Panc1 (cell line): Measurements from ENCODE around the gene NDP. TPM values are rescaled to one million over a fixed set of nuclear protein-coding genes. Genes with fewer than 3 reads are reported as not detected.

ENCODE experiments used
- ATAC-seq: fragments of 200-7000 bp; cut with Tn5 transposase; 2 replicates; pipeline ENCODE4 v1.9.1; 2020; ENCODE audit warnings: mild to moderate bottlenecking, moderate library complexity
- BruUV-seq: library from RNA; stranded (reverse); fragments of 400-500 nt; replicated peaks from 2 replicates; lab custom pipeline; 2021; lab: Mats Ljungman, UMichigan
- CTCF ChIA-PET: fragments of 300-600 bp; sonication (Branson Sonifier 250); formaldehyde crosslinking; loops from one replicate; lab custom pipeline; 2022; ENCODE audit warnings: antibody characterized with exemption; lab: Charles Lee
- POLR2A ChIA-PET: fragments of 300-600 bp; sonication (Branson Sonifier 250); formaldehyde crosslinking; loops from one replicate; lab custom pipeline; 2022; ENCODE audit warnings: antibody characterized with exemption; lab: Charles Lee
- DNase-seq: peaks from one replicate; pipeline ENCODE4 v3.0.0-alpha.2; 2010; ENCODE audit warnings: low read depth, low spot score
- H3K27ac ChIP-seq: 2 replicates; pipeline ENCODE4 v1.5.1; 2011; ENCODE audit warnings: mild to moderate bottlenecking, low read length, inconsistent platforms
- H3K27me3 ChIP-seq: fragments of 200-500 bp; sonication (Bioruptor generic); 2 replicates; pipeline ENCODE4 v1.6.0; 2014; ENCODE audit warnings: low read length, inconsistent platforms; ENCODE audit not compliant: control insufficient read depth, insufficient read depth
- H3K36me3 ChIP-seq: fragments of 200-500 bp; sonication (Bioruptor generic); 2 replicates; pipeline ENCODE4 v1.5.1; 2014; ENCODE audit warnings: inconsistent platforms, mild to moderate bottlenecking, low read length, moderate library complexity; ENCODE audit not compliant: control insufficient read depth, insufficient read depth
- H3K4me1 ChIP-seq: 2 replicates; pipeline ENCODE4 v1.5.1; 2011; ENCODE audit warnings: inconsistent platforms, mild to moderate bottlenecking, low read length, moderate library complexity; ENCODE audit not compliant: control insufficient read depth, insufficient read depth
- H3K4me3 ChIP-seq, 2 experiments: 2 replicates each; pipeline ENCODE4 v1.5.1; 2011 to 2012; ENCODE audit warnings: low read depth in 2 of 2, low read length in 2 of 2, mild to moderate bottlenecking in 2 of 2, inconsistent platforms in 1 of 2, moderate library complexity in 1 of 2
- H3K9me3 ChIP-seq: fragments of 200-500 bp; sonication (Bioruptor generic); 2 replicates; pipeline ENCODE4 v1.5.1; 2014; ENCODE audit warnings: low read depth, mild to moderate bottlenecking, inconsistent platforms, low read length, moderate library complexity; ENCODE audit not compliant: control insufficient read depth, insufficient read depth
- CTCF ChIP-seq: fragments of 450-650 bp; IDR thresholded peaks from 2 replicates; pipeline ENCODE4 v1.5.1; 2017; ENCODE audit warnings: mild to moderate bottlenecking
- POLR2AphosphoS5 ChIP-seq: IDR thresholded peaks from 2 replicates; pipeline ENCODE4 v1.6.1; 2012; ENCODE audit warnings: mild to moderate bottlenecking, low read depth, low read length, moderate library complexity
- REST ChIP-seq, 2 experiments: IDR thresholded peaks; 2 replicates each; pipeline ENCODE4 v1.6.1; 2011 to 2012; ENCODE audit warnings: low read depth in 2 of 2, control low read depth in 1 of 2, low read length in 1 of 2, mild to moderate bottlenecking in 1 of 2, moderate library complexity in 1 of 2; ENCODE audit not compliant: insufficient read depth in 1 of 2
- SIN3A ChIP-seq: IDR thresholded peaks from 2 replicates; pipeline ENCODE4 v1.6.1; 2012; ENCODE audit warnings: low read depth, mild to moderate bottlenecking, low read length, moderate library complexity, borderline replicate concordance; ENCODE audit not compliant: insufficient read depth
- TCF7L2 ChIP-seq: IDR thresholded peaks from 2 replicates; pipeline ENCODE4 v1.6.1; 2011; ENCODE audit warnings: mild to moderate bottlenecking, low read depth, low read length, inconsistent platforms
- in situ Hi-C: cut with HindIII; loops from 2 replicates; pipeline ENCODE4 v1.10.0; 2016; ENCODE audit warnings: low sequenced_read_pairs, low pct_unique_long_range_greater_than_20kb
- intact Hi-C: fragments of 100-400 bp; cut with micrococcal nuclease; formaldehyde crosslinking; loops from one replicate; pipeline ENCODE4 v1.10.0; 2022; ENCODE audit not compliant: unreplicated experiment
- total RNA-seq: library from RNA; stranded (reverse); gene quantifications from one replicate; pipeline ENCODE4 v1.2.1, GENCODE V29; 2021; ENCODE audit not compliant: unreplicated experiment

Gene NDP
- total RNA-seq, 1 experiment from 2014 or later, result not detected

GRCh38 chrX:43985511-43985910, 12.3 kb upstream of the NDP start:
- H3K4me3 ChIP-seq, result no peak overlapping the region
- H3K9me3 ChIP-seq, result no peaks in the 10 kb centered on the region
- H3K36me3 ChIP-seq, result no peaks in the 10 kb centered on the region
- intact Hi-C loops, result no loop called here
- no TSS peak for BruUV-seq
- ATAC-seq, result no peak
- ChIA-PET CTCF (no interaction called here), POLR2A (no interaction called here)
- H3K27me3 ChIP-seq, result no peaks in the 10 kb centered on the region
- no peak for DNase-seq
- no peaks in the 10 kb centered on the region for H3K4me1 ChIP-seq
- H3K27ac ChIP-seq, result no peak overlapping the region
- TF ChIP-seq REST (IDR thresholded peaks at IDR 0.05; ENCODE audit: insufficient read depth in 1 of 2, low read depth in 2 of 2, low read length in 1 of 2) (no peak), POLR2AphosphoS5 (no peak), SIN3A (no peak)
- in situ Hi-C loops, result no loop called here

GRCh38 chrX:43978226-43978625, 5.0 kb upstream of the NDP start:
- H3K27ac ChIP-seq, result no peak overlapping the region
- H3K9me3 ChIP-seq, result no peaks in the 10 kb centered on the region
- no peak for ATAC-seq
- DNase-seq, result no peak
- intact Hi-C loops, result no loop called here
- H3K4me3 ChIP-seq, result no peak overlapping the region
- ChIA-PET POLR2A (no interaction called here), CTCF (no interaction called here)
- no peaks in the 10 kb centered on the region for H3K27me3 ChIP-seq
- H3K36me3 ChIP-seq, result no peaks in the 10 kb centered on the region
- no TSS peak for BruUV-seq
- TF ChIP-seq SIN3A (no peak), CTCF (no peak), REST (IDR thresholded peaks at IDR 0.05; ENCODE audit: insufficient read depth in 1 of 2, low read depth in 2 of 2, low read length in 1 of 2) (no peak), TCF7L2 (no peak), POLR2AphosphoS5 (no peak)
- in situ Hi-C loops, result no loop called here
- H3K4me1 ChIP-seq, result no peaks in the 10 kb centered on the region
